Keratinocyte (primary cell): ENCODE measurements around the gene CDC34. TPM values are rescaled to one million over a fixed set of nuclear protein-coding genes. Genes with fewer than 3 reads are reported as not detected.

Source experiments
- DNase-seq: peaks from one replicate; pipeline ENCODE4 v3.0.0-alpha.2; 2011; ENCODE audit warnings: low read depth, missing footprints, low spot score
- FAIRE-seq: peaks from 2 replicates; lab custom pipeline; 2011; peaks lifted over from hg19 to GRCh38; lab: Jason Lieb, UNC
- H2AFZ ChIP-seq: 2 replicates; pipeline ENCODE4 v1.6.0; 2012; ENCODE audit warnings: low read length, control low read depth, inconsistent platforms; ENCODE audit not compliant: control insufficient read depth
- H3K27ac ChIP-seq: 2 replicates; pipeline ENCODE4 v1.5.1; 2011; ENCODE audit warnings: low read length; ENCODE audit not compliant: control insufficient read depth, insufficient read depth
- H3K27me3 ChIP-seq: 3 replicates; pipeline ENCODE4 v1.6.0; 2011; ENCODE audit warnings: low read length; ENCODE audit not compliant: control insufficient read depth, insufficient read depth; ENCODE audit errors: extremely low read depth
- H3K36me3 ChIP-seq, 2 experiments: 2 replicates in 1 of 2; 3 replicates in 1 of 2; pipeline ENCODE4 v1.5.1; 2011; ENCODE audit warnings: low read length in 2 of 2, mild to moderate bottlenecking in 1 of 2; ENCODE audit not compliant: control insufficient read depth in 2 of 2, insufficient read depth in 2 of 2; ENCODE audit errors: extremely low read depth in 1 of 2
- H3K4me1 ChIP-seq: 3 replicates; pipeline ENCODE4 v1.5.1; 2011; ENCODE audit warnings: low read length; ENCODE audit not compliant: control insufficient read depth, insufficient read depth; ENCODE audit errors: extremely low read depth
- H3K4me2 ChIP-seq: 3 replicates; pipeline ENCODE4 v1.6.0; 2011; ENCODE audit warnings: low read depth, low read length; ENCODE audit not compliant: control insufficient read depth, insufficient read depth; ENCODE audit errors: extremely low read depth
- H3K4me3 ChIP-seq, 3 experiments: fragments of 200-600 bp in 1 of 3; sonication (generic) in 1 of 3; 2 replicates in 2 of 3; 3 replicates in 1 of 3; pipeline ENCODE4 v1.5.1; 2011 to 2016; ENCODE audit warnings: low read length in 3 of 3, mild to moderate bottlenecking in 3 of 3, control low read depth in 2 of 3, inconsistent platforms in 1 of 3, low read depth in 1 of 3, mixed read lengths in 1 of 3, mixed run types in 1 of 3, moderate library complexity in 1 of 3; ENCODE audit not compliant: control insufficient read depth in 2 of 3, insufficient read depth in 2 of 3; ENCODE audit errors: extremely low read depth in 1 of 3
- H3K79me2 ChIP-seq: 2 replicates; pipeline ENCODE4 v1.6.0; 2012; ENCODE audit warnings: low read length; ENCODE audit not compliant: control insufficient read depth, insufficient read depth
- H3K9ac ChIP-seq: 3 replicates; pipeline ENCODE4 v1.6.0; 2011; ENCODE audit warnings: low read length; ENCODE audit not compliant: control insufficient read depth, insufficient read depth; ENCODE audit errors: extremely low read depth
- H3K9me1 ChIP-seq: 3 replicates; pipeline ENCODE4 v1.6.0; 2011; ENCODE audit warnings: low read length; ENCODE audit not compliant: control insufficient read depth, insufficient read depth; ENCODE audit errors: extremely low read depth
- H3K9me3 ChIP-seq: 2 replicates; pipeline ENCODE4 v1.5.1; 2012; ENCODE audit warnings: low read depth, low read length; ENCODE audit not compliant: control insufficient read depth
- H4K20me1 ChIP-seq: 3 replicates; pipeline ENCODE4 v1.6.0; 2011; ENCODE audit warnings: low read length; ENCODE audit not compliant: control insufficient read depth, insufficient read depth; ENCODE audit errors: extremely low read depth
- CTCF ChIP-seq, 3 experiments: IDR thresholded peaks in 1 of 3; conservative IDR thresholded peaks in 1 of 3; optimal IDR thresholded peaks in 1 of 3; 2 replicates in 2 of 3; 3 replicates in 1 of 3; pipeline versions ENCODE3 to v1.5.1; 2011; ENCODE audit warnings: low read length in 3 of 3, mild to moderate bottlenecking in 3 of 3, moderate library complexity in 2 of 3, control low read depth in 1 of 3, inconsistent platforms in 1 of 3; ENCODE audit not compliant: insufficient read depth in 2 of 3; ENCODE audit errors: extremely low read depth in 1 of 3
- EZH2 ChIP-seq: IDR thresholded peaks from one replicate; pipeline ENCODE4 v1.6.1; 2012; ENCODE audit warnings: inconsistent platforms, mild to moderate bottlenecking, low read length, moderate library complexity
- dilution Hi-C: fragments of 300-500 bp; cut with MboI; formaldehyde crosslinking; loops from one replicate; pipeline ENCODE4 v1.7.0; 2020; ENCODE audit warnings: low sequenced_read_pairs; ENCODE audit not compliant: extremely low pct_ligation_motif_present
- polyA plus RNA-seq, 5 experiments: library from polyadenylated mRNA; depleted of rRNA in 3 of 5; stranded (reverse) in 3 of 5; stranded (forward) in 1 of 5; unstranded in 1 of 5; fragments of >200 nt; gene quantifications; 1 replicate in 1 of 5; 2 replicates in 3 of 5; 3 replicates in 1 of 5; pipeline versions ENCODE4 v1.2.1 to v1.2.3, GENCODE V29; 2011 to 2012; ENCODE audit warnings: missing spikeins in 2 of 5, low read depth in 1 of 5, low replicate concordance in 1 of 5

CDC34 gene
- polyA plus RNA-seq, 1 donor (not counting 4 experiments of a cell fraction or from before 2014, with no cell fraction given) = 47.5 TPM

- Histone ChIP-seq H3K27me3 (peaks cover 3% of the 10 kb centered on the region), H3K36me3 (no peaks in the 10 kb centered on the region), H3K4me1 (no peaks in the 10 kb centered on the region), H3K4me2 (no peak overlapping the region), H3K9me3 (no peaks in the 10 kb centered on the region), H4K20me1 (no peaks in the 10 kb centered on the region), H3K79me2 (no peaks in the 10 kb centered on the region), H3K9ac (no peak overlapping the region), H2AFZ (no peak overlapping the region), H3K27ac (no peak overlapping the region), H3K9me1 (no peaks in the 10 kb centered on the region), H3K4me3 (no peak overlapping the region)
- DNase-seq (no peak), FAIRE-seq (no peak)
- dilution Hi-C loops = no loop called here
- TF ChIP-seq CTCF (optimal IDR thresholded peaks at IDR 0.05 in 1 of 3, IDR thresholded peaks at IDR 0.05 in 1 of 3, conservative IDR thresholded peaks at IDR 0.05 in 1 of 3; ENCODE audit: extremely low read depth in 1 of 3, insufficient read depth in 2 of 3, low read length in 3 of 3) (no peak), EZH2 (no peak)
These were observed 23.3 kb downstream of the CDC34 start for GRCh38 chr19:554817-555216.

- Histone ChIP-seq H3K27ac (no peak overlapping the region), H3K9me3 (no peaks in the 10 kb centered on the region)
- dilution Hi-C loops = no loop called here
These were observed 23.9 kb downstream of the CDC34 start for GRCh38 chr19:555474-555808.

More at GRCh38 chr19:555474-555808, 23.9 kb downstream of the CDC34 start:
- H3K4me3 ChIP-seq = no peak overlapping the region
- H4K20me1 ChIP-seq = no peaks in the 10 kb centered on the region
- H3K4me1 ChIP-seq = no peaks in the 10 kb centered on the region
- H3K4me2 ChIP-seq = no peak overlapping the region
- H3K9ac ChIP-seq = no peak overlapping the region
- no peaks in the 10 kb centered on the region for H3K36me3 ChIP-seq
- no peak overlapping the region for H2AFZ ChIP-seq
- H3K79me2 ChIP-seq = no peaks in the 10 kb centered on the region
- H3K9me1 ChIP-seq = no peaks in the 10 kb centered on the region
- FAIRE-seq (no peak), DNase-seq (no peak)
- peaks cover 3% of the 10 kb centered on the region for H3K27me3 ChIP-seq
- TF ChIP-seq EZH2 (no peak), CTCF (optimal IDR thresholded peaks at IDR 0.05 in 1 of 3, IDR thresholded peaks at IDR 0.05 in 1 of 3, conservative IDR thresholded peaks at IDR 0.05 in 1 of 3; ENCODE audit: extremely low read depth in 1 of 3, insufficient read depth in 2 of 3, low read length in 3 of 3) (no peak)
